Activated CD8-positive, alpha-beta memory T cell treated with anti-CD3 and anti-CD28 coated beads, Interleukin-2, amount 50 U/mL, for 24 hours (primary cell): ENCODE results near the gene CDKN1C.
A peak's percentile ranks its signal among the peaks of the same experiment; 100 is the strongest.

Experiments
- DNase-seq: peaks from one replicate; pipeline ENCODE4 v3.0.0-alpha.2; 2020; ENCODE audit errors: extremely low read depth

Gene CDKN1C

GRCh38 chr11:2885678-2886081, at the start of gene CDKN1C:
Gene CDKN1C (minus strand): TSS chr11:2885775. CDS start chr11:2885456, 319 bp downstream.
- peak; percentile 49 for DNase-seq

GRCh38 chr11:2934611-2935239, 49.1 kb upstream of the CDKN1C start:
- DNase-seq = no peak

- DNase-seq = no peak
Observed at GRCh38 chr11:2934021-2934550, 48.5 kb upstream of the CDKN1C start.

- no peak for DNase-seq
Observed at GRCh38 chr11:2933375-2934020, 47.9 kb upstream of the CDKN1C start.

- no peak for DNase-seq
Observed at GRCh38 chr11:2932850-2933251, 47.3 kb upstream of the CDKN1C start.

GRCh38 chr11:2931771-2932738, 46.5 kb upstream of the CDKN1C start:
- DNase-seq = no peak

- DNase-seq = no peak
Observed at GRCh38 chr11:2931420-2931746, 45.8 kb upstream of the CDKN1C start.

- no peak for DNase-seq
Observed at GRCh38 chr11:2930704-2931419, 45.3 kb upstream of the CDKN1C start.

GRCh38 chr11:2929950-2930703, 44.6 kb upstream of the CDKN1C start:
- no peak for DNase-seq

- DNase-seq = no peak
Observed at GRCh38 chr11:2929531-2929949, 44.0 kb upstream of the CDKN1C start.

- DNase-seq = no peak
Observed at GRCh38 chr11:2928605-2929530, 43.3 kb upstream of the CDKN1C start, which contains the start of gene PHLDA2. Gene PHLDA2 (minus strand): TSS chr11:2929420. CDS start chr11:2929364, 56 bp downstream.

GRCh38 chr11:2927851-2928604, 42.5 kb upstream of the CDKN1C start:
- DNase-seq = no peak

GRCh38 chr11:2927121-2927800, 41.7 kb upstream of the CDKN1C start:
- no peak for DNase-seq

GRCh38 chr11:2926611-2927051, 41.1 kb upstream of the CDKN1C start:
- no peak for DNase-seq

GRCh38 chr11:2924821-2925675, 39.5 kb upstream of the CDKN1C start:
- DNase-seq = no peak

- DNase-seq = no peak
Observed at GRCh38 chr11:2924381-2924780, 38.8 kb upstream of the CDKN1C start.
